Activated CD4-positive, alpha-beta T cell treated with anti-CD3 and anti-CD28 coated beads, Interleukin-2, Interleukin-4, amounts not matched to agents 100 ng/mL and 50 ng/mL, durations not matched to agents 16 hours and 8 hours (primary cell): ENCODE measurements around the gene GPR162.
A peak's percentile ranks its signal among the peaks of the same experiment; 100 is the strongest.

Experiments used
- DNase-seq: peaks from one replicate; pipeline ENCODE4 v3.0.0-alpha.2; 2020; ENCODE audit warnings: low spot score

Gene GPR162

DNA sequence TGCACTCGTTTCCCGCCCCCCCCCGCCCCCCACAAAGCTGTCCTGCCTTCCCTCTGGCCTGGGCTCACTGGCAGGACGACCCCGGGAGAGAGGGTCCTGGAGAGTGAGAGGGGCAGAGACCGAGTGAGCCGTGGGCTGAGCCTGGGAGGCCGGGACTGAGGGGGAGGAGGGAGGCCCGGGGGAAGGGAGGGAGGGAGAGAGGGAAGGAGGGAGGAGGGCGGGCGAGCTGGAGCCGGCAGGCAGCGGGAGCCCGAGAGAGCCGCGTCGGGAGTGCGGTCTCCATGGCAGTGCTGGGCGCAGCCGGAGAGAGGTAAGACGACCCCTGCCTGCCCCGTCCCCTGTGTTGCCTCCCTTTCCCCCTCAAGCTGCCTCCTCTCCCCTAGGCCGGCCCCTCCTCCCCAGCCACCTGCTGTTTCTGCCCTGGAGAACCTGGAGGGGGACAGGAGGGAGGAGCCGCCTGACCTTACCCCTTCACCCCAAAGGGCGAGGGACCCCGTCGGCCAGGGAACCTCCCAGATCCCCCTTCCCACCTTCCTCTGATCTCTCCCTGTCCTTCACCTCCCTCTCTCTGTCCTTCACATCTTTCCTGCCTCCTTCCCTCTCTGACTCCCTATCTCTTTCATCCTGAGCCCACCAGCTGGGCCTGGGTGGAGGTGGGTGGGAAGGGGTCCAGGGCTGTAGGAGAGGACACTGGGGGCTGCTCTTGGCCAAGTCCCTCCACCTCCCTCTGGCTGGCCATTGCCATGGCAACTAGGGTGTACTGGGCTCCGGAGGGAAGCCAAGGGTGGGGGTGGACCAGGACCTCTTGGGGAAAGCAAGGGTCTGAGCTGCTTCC is at the start of gene GPR162:
Gene GPR162 (plus strand): TSS at position 231 of the 835 bp plus-strand sequence. CDS start 2,078 bp downstream, outside the sequence.
- no peak for DNase-seq

GRCh38 chr12:6772331-6772695 is 49.3 kb upstream of the GPR162 start, which contains the start of gene LAG3:
LAG3 (plus strand) TSS chr12:6772520; CDS start chr12:6772853, 333 bp downstream.
- no peak for DNase-seq

GRCh38 chr12:6772726-6773589 is 48.7 kb upstream of the GPR162 start:
- no peak for DNase-seq

DNA sequence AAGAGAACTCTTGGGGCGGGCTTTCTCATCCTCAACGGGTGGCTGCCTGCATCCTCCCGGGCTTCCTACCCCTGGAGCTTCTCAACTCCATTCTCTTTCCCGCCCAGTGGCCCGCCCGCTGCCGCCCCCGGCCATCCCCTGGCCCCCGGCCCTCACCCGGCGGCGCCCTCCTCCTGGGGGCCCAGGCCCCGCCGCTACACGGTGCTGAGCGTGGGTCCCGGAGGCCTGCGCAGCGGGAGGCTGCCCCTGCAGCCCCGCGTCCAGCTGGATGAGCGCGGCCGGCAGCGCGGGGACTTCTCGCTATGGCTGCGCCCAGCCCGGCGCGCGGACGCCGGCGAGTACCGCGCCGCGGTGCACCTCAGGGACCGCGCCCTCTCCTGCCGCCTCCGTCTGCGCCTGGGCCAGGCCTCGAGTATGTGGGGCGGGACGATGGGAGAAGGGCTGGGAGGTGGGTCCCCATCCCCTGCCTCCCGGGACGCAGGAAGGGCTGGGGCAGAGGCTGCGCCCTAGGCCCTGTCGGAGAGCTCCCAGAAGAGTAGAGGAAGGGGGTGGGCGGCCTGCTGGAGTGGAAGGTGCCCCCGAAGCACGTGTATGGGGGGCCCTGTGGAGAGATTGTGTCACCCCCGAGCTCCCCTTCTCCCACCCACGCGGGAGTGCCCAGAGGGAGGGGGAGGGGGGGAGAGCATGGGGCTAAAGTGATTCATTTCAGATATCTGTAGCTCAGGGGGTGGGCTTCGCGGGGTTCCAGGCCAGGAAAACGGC is 47.9 kb upstream of the GPR162 start:
- no peak for DNase-seq

GRCh38 chr12:6774499-6775062 is 47.0 kb upstream of the GPR162 start:
- DNase-seq: no peak

- DNase-seq: no peak
Observed at GRCh38 chr12:6775185-6776174, 46.1 kb upstream of the GPR162 start.

- DNase-seq: no peak
Observed at GRCh38 chr12:6777386-6777785, 44.2 kb upstream of the GPR162 start.

DNA sequence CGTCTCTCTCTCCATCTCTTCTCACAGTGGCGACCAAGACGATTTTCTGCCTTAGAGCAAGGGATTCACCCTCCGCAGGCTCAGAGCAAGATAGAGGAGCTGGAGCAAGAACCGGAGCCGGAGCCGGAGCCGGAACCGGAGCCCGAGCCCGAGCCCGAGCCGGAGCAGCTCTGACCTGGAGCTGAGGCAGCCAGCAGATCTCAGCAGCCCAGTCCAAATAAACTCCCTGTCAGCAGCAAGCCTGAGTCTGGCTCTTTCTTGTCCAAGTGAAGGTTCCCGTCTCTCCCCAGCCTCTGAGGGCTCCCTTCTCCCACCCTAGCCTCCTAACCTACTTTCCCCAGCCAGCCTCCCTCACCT is 43.4 kb upstream of the GPR162 start:
- no peak for DNase-seq

DNA sequence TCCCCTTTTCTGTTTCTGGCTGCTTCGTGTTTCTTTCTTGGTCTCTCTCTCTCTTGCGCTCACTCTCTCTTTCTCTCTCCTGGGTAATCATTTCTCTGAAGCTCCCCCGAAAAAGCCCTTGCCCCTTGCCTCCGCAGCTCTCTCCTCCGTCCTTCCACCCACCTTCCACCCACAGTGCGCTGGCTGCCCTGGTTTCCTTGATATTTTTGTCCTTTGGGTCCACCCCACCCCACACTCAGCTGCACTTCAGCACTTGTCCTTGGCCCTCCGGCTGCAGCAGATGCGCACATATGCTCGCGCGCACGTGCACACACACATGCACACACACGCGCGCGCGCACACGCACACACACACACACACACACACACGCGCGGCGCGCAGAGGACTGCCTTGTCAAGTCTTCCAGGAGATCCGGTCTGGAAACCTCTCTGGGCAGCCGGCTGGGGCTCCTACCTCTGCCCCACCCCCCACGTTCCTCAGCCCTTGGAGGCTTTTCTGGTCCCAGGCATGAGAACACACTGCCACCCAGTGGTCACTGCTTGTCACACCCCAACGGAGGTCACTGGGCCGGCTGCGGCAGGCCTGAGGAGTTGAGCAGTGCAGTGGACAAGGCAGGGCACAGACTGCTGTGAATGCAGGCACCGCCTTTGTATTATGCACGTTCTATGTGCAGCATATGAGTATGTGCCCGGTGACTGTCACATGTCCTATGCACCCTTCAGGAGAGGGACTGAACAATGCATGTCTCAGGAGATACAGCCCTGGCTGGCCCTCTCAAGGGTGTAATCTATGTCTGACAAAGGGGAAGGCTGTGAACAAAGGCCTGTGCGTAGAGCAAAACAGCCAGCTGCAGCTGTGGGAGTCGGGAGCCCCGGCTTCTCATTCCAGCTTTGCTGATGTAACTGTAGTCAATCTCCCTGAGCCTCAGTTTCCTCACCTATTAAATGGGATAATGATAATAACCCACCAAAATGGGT is 42.8 kb upstream of the GPR162 start:
- peak; percentile 93 for DNase-seq

DNA sequence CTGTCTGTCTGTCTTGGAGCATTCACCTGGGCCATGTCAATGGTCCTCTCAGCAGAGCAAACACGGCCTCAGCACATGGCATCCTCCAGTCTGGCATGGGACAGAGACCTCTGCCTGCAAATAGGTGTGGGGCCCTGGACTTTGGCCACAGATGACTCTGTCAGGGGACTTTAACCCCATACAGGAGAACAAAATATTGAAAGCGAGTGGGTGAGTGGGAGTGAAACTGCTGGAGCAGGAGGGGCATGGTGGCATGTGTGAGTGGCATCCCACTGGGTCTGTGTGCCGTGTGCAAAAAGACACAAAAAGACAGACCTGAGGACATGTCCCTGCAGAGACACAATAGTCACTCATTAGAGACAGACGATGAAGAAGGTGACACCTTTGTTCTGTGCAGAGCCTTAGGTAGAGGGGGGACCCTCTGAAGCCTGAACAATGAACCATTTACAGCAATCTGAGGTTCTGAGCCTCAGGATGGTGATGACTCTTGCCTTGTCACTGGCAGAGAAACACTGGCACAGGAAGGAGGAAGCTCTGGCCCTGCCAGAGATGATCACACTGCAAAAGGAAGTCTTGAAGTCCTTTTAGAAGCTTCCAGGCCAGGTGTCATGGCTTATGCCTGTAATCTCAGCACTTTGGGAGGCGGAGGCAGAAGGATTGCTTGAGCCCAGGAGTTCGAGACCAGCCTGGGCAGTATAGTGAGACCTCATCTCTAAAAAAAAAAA is 41.8 kb upstream of the GPR162 start:
- DNase-seq: no peak

DNA sequence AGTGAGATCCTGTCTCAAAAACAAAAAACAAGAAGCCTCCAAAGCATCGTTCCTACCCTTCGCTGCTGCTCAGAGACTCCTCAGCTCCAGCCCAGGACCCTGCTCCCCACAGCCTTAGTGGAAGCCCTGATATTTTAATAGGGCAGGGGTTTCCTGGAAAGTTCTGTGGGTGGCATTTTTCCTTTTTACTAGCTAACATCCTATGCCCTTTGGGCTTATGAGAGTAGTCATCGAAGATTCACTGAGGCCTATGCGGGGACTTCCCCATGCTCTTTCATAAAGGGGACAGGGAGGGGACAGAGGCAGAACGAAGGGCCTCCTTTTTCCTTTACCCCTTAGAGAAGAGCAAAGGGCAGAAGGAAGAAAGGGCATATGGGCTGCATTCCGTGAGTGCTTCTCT is 41.0 kb upstream of the GPR162 start:
- DNase-seq: peak; percentile 46

GRCh38 chr12:6782119-6782518 is 39.5 kb upstream of the GPR162 start:
- DNase-seq: no peak

GRCh38 chr12:6782850-6783566 is 38.6 kb upstream of the GPR162 start:
- DNase-seq: no peak

GRCh38 chr12:6783828-6784227 is 37.8 kb upstream of the GPR162 start:
- DNase-seq: no peak

DNA sequence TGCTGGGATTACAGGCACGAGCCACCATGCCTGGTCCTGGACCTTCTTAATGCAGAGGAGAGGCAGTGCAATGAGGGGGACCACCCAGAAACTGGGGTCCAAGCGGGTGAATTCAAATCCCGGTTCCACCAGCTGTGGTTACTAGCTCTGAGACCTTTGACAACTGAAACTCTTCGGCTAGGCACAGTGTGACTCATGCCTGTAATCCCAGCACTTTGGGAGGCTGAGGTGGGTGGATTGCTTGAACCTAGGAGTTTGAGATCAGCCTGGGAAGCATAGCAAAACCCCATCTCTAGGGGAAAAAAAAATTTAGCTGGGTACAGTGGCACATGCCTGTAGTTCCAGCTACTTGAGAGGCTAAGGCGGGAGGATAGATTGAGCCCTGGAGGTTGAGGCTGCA is 37.3 kb upstream of the GPR162 start:
- no peak for DNase-seq

GRCh38 chr12:6784761-6785160 is 36.9 kb upstream of the GPR162 start:
- no peak for DNase-seq

DNA sequence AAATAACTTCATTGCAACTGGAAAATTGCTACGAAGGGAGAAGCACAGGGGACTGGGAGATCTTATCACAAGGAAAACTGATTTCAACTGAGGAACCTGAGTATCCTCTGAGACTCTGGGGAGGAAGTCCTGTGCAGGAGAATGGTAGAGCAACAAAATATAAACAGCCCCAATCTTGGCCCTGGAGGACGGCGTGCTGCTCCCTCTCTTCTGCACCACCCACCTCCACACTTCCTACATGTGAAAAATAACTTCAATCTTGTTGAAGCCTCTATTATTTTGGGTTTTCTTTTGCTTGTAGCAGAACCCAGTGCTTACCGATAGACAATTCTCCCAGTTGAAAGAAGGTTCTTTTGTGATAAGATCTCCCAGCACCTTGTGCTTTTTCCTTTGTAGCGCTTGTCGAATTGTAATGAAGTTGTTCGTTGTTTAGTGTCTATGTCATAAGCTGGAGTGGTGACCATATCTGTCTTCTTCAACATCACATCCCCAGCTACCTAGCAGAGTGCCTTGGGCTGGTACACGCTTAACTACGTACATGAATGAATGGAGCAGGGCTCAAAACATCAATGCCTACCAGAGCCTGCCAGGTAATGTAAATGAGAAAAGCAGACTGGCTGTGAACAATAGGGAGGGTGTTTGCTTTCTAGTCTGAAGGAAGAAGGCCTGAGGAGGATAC is 35.1 kb upstream of the GPR162 start:
- no peak for DNase-seq

- DNase-seq: no peak
Observed at GRCh38 chr12:6787309-6787708, 34.3 kb upstream of the GPR162 start.
